ENCODE data around the gene SCN3A. TPM values are rescaled to one million over a fixed set of nuclear protein-coding genes. Genes with fewer than 3 reads are reported as not detected.

The SCN3A gene
- total and polyA plus RNA-seq, 2 donors (not counting 1 experiment from before 2014, with no cell fraction given), result 5.4 to 6.1 TPM

GRCh38 chr2:165163761-165164160 lies 40.1 kb downstream of the SCN3A start:
- H3K4me1 Mint-ChIP-seq, result no peaks in the 10 kb centered on the region
- no peak overlapping the region for H3K4me3 ChIP-seq (ENCODE audit: control extremely low read depth in 1 of 5, extremely low read depth in 1 of 5, insufficient read depth in 1 of 5, low read depth in 2 of 5, low read length in 4 of 5)
- CTCF ChIA-PET, result no interaction called here
- no peaks in the 10 kb centered on the region for H3K9me3 ChIP-seq (ENCODE audit: control extremely low read depth in 1 of 3, control insufficient read depth in 2 of 3, insufficient read depth in 1 of 3, low read length in 2 of 3)
- no peaks in the 10 kb centered on the region for H4K20me1 ChIP-seq (ENCODE audit: control insufficient read depth, insufficient read depth, low read length, poor library complexity, severe bottlenecking)
- no peak overlapping the region for H3K27ac ChIP-seq (ENCODE audit: low read length in 2 of 2)
- WGBS (ENCODE audit: insufficient coverage), result no CpG with 5 or more reads among the region's 2 CpGs
- H3K36me3 ChIP-seq (replicated peaks in 1 of 2; ENCODE audit: control extremely low read depth in 1 of 2, control insufficient read depth in 1 of 2, extremely low read depth in 1 of 2, insufficient read depth in 2 of 2, low read length in 1 of 2), result peaks cover 3 to 6% of the 10 kb centered on the region in 2 experiments
- no peak overlapping the region for H3K9ac ChIP-seq (ENCODE audit: low read length)
- H3K27me3 Mint-ChIP-seq, result no peaks in the 10 kb centered on the region
- no peaks in the 10 kb centered on the region for H3K27me3 ChIP-seq (replicated peaks in 1 of 4; ENCODE audit: control extremely low read depth in 1 of 4, control insufficient read depth in 3 of 4, insufficient read depth in 4 of 4, low read length in 3 of 4)
- no peaks in the 10 kb centered on the region for H3K4me1 ChIP-seq (ENCODE audit: control insufficient read depth in 2 of 2, insufficient read depth in 2 of 2, low read length in 2 of 2)
- no peaks in the 10 kb centered on the region for H3K79me2 ChIP-seq (ENCODE audit: control insufficient read depth, insufficient read depth, low read length)
- no peak overlapping the region for H3K4me3 Mint-ChIP-seq
- no peak overlapping the region for H3K27ac Mint-ChIP-seq
- TF ChIP-seq CTCF (IDR thresholded peaks at IDR 0.05), result no peak
- no peak for TF ChIP-seq EZH2 (IDR thresholded peaks at IDR 0.05; ENCODE audit: borderline replicate concordance, insufficient read depth, low read depth, low read length, poor library complexity, severe bottlenecking)
- no peak overlapping the region for H2AFZ ChIP-seq (ENCODE audit: insufficient read depth, low read depth, low read length, poor library complexity, severe bottlenecking)
- intact Hi-C loops (cut with micrococcal nuclease), result no loop called here
- no peaks in the 10 kb centered on the region for H3K9me3 Mint-ChIP-seq (ENCODE audit: insufficient read depth)
- POLR2A ChIA-PET, result no interaction called here
- DNase-seq (no peak), ATAC-seq (ENCODE audit: low read depth) (no peak)
- H3K4me2 ChIP-seq (replicated peaks; ENCODE audit: low read depth, low read length, poor library complexity, severe bottlenecking), result no peak overlapping the region

- POLR2A ChIA-PET, result no interaction called here
- no peak overlapping the region for H3K27ac Mint-ChIP-seq
- TF ChIP-seq EZH2 (IDR thresholded peaks at IDR 0.05; ENCODE audit: borderline replicate concordance, insufficient read depth, low read depth, low read length, poor library complexity, severe bottlenecking) (no peak), CTCF (IDR thresholded peaks at IDR 0.05) (no peak)
- no peaks in the 10 kb centered on the region for H3K4me1 ChIP-seq (ENCODE audit: control insufficient read depth in 2 of 2, insufficient read depth in 2 of 2, low read length in 2 of 2)
- H3K27ac ChIP-seq (ENCODE audit: low read length in 2 of 2), result no peak overlapping the region
- CTCF ChIA-PET, result no interaction called here
- no peak overlapping the region for H2AFZ ChIP-seq (ENCODE audit: insufficient read depth, low read depth, low read length, poor library complexity, severe bottlenecking)
- H3K79me2 ChIP-seq (ENCODE audit: control insufficient read depth, insufficient read depth, low read length), result no peaks in the 10 kb centered on the region
- intact Hi-C loops (cut with micrococcal nuclease), result no loop called here
- peaks cover 3 to 6% of the 10 kb centered on the region in 2 experiments for H3K36me3 ChIP-seq (replicated peaks in 1 of 2; ENCODE audit: control extremely low read depth in 1 of 2, control insufficient read depth in 1 of 2, extremely low read depth in 1 of 2, insufficient read depth in 2 of 2, low read length in 1 of 2)
- H3K27me3 ChIP-seq (replicated peaks in 1 of 4; ENCODE audit: control extremely low read depth in 1 of 4, control insufficient read depth in 3 of 4, insufficient read depth in 4 of 4, low read length in 3 of 4), result no peaks in the 10 kb centered on the region
- no peak overlapping the region for H3K4me3 ChIP-seq (ENCODE audit: control extremely low read depth in 1 of 5, extremely low read depth in 1 of 5, insufficient read depth in 1 of 5, low read depth in 2 of 5, low read length in 4 of 5)
- peaks cover under 1% of the 10 kb centered on the region for H3K27me3 Mint-ChIP-seq
- H3K9me3 Mint-ChIP-seq (ENCODE audit: insufficient read depth), result no peaks in the 10 kb centered on the region
- DNase-seq, result no peak
- no peak overlapping the region for H3K4me3 Mint-ChIP-seq
- H3K9me3 ChIP-seq (ENCODE audit: control extremely low read depth in 1 of 3, control insufficient read depth in 2 of 3, insufficient read depth in 1 of 3, low read length in 2 of 3), result no peaks in the 10 kb centered on the region
- 100% methylated on average over 1 of the region's 3 CpGs for WGBS (ENCODE audit: insufficient coverage)
- no peak overlapping the region for H3K9ac ChIP-seq (ENCODE audit: low read length)
- no peaks in the 10 kb centered on the region for H4K20me1 ChIP-seq (ENCODE audit: control insufficient read depth, insufficient read depth, low read length, poor library complexity, severe bottlenecking)
- no peak for ATAC-seq (ENCODE audit: low read depth)
- H3K4me1 Mint-ChIP-seq, result no peaks in the 10 kb centered on the region
- H3K4me2 ChIP-seq (replicated peaks; ENCODE audit: low read depth, low read length, poor library complexity, severe bottlenecking), result no peak overlapping the region
Measured at GRCh38 chr2:165162466-165162865, 41.4 kb downstream of the SCN3A start.
